Skeletal muscle tissue (tissue), 4 donors: ENCODE results near the gene TCHP. TPM values are rescaled to one million over a fixed set of nuclear protein-coding genes. Genes with fewer than 3 reads are reported as not detected.
"Not testable (repeated sequence)": the region's sequence is repeated elsewhere in the genome, so short reads cannot be mapped to it uniquely, and the experiment has no call there.

ENCODE experiments used
- H3K27ac ChIP-seq: one replicate; pipeline ENCODE4 v1.7.0; 2013; ENCODE audit warnings: mild to moderate bottlenecking, low read depth, low read length, inconsistent platforms
- H3K27me3 ChIP-seq, 3 donors: one replicate each; pipeline ENCODE4 v1.7.0; 2013; ENCODE audit warnings: low read length in 3 of 3; ENCODE audit not compliant: control insufficient read depth in 3 of 3, insufficient read depth in 3 of 3
- H3K36me3 ChIP-seq, 3 donors: one replicate each; pipeline ENCODE4 v1.7.0; 2013; ENCODE audit warnings: low read length in 3 of 3; ENCODE audit not compliant: control insufficient read depth in 3 of 3, insufficient read depth in 3 of 3
- H3K4me1 ChIP-seq, 3 donors: one replicate each; pipeline ENCODE4 v1.7.0; 2013; ENCODE audit warnings: low read length in 3 of 3, mild to moderate bottlenecking in 3 of 3; ENCODE audit not compliant: control insufficient read depth in 3 of 3, insufficient read depth in 3 of 3
- H3K4me3 ChIP-seq, 3 donors: one replicate each; pipeline ENCODE4 v1.7.0; 2013; ENCODE audit warnings: low read length in 3 of 3
- H3K9ac ChIP-seq, 3 donors: one replicate each; pipeline ENCODE4 v1.7.0; 2013; ENCODE audit warnings: low read length in 3 of 3, mild to moderate bottlenecking in 3 of 3, moderate library complexity in 2 of 3, low read depth in 1 of 3
- H3K9me3 ChIP-seq, 3 donors: one replicate each; pipeline ENCODE4 v1.7.0; 2013; ENCODE audit warnings: low read length in 3 of 3; ENCODE audit not compliant: control insufficient read depth in 3 of 3
- total RNA-seq: library from RNA; depleted of rRNA; stranded (reverse); fragments of >200 nt; gene quantifications from one replicate; pipeline ENCODE4 v1.2.3, GENCODE V29; 2014
- donor health status: Osteomylitis.

Gene TCHP
- total RNA-seq, 1 donor from 2014 or later, result 3.7 TPM

DNA sequence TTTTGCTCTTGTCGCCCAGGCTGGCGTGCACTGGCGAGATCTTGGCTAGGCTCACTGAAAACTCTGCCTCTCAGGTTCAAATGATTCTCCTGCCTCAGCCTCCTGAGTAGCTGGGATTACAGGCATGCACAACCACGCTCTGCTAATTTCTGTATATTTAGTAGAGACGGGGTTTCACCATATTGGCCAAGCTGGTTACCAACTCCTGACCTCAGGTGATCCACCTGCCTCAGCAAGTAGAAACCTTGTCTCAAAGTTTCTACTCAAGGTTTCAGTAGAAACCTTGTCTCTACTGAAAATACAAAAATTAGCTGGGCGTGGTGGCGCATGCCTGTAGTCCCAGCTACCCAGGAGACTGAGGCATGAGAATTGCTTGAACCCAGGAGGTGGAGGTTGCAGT, 8.3 kb upstream of the TCHP start:
- H3K4me1 ChIP-seq, H3K36me3 ChIP-seq, H3K4me3 ChIP-seq, H3K27ac ChIP-seq, H3K9me3 ChIP-seq, H3K27me3 ChIP-seq, H3K9ac ChIP-seq: not testable (repeated sequence)

GRCh38 chr12:109892165-109892715, 7.8 kb upstream of the TCHP start:
- H3K4me3 ChIP-seq, result no peak overlapping the region
- H3K9ac ChIP-seq, result no peak overlapping the region
- H3K9me3 ChIP-seq, result no peaks in the 10 kb centered on the region
- peaks cover 0 to 8% (median 2%) of the 10 kb centered on the region in 3 donors for H3K4me1 ChIP-seq
- H3K27me3 ChIP-seq, result peaks cover 0 to 7% (median 3%) of the 10 kb centered on the region in 3 donors
- no peaks in the 10 kb centered on the region for H3K36me3 ChIP-seq
- no peak overlapping the region for H3K27ac ChIP-seq

- H3K27me3 ChIP-seq, result peaks cover 0 to 7% (median 3%) of the 10 kb centered on the region in 3 donors
- H3K4me3 ChIP-seq, result no peak overlapping the region
- no peaks in the 10 kb centered on the region for H3K36me3 ChIP-seq
- H3K4me1 ChIP-seq, result peaks cover 0 to 8% (median 2%) of the 10 kb centered on the region in 3 donors
- H3K9me3 ChIP-seq, result no peaks in the 10 kb centered on the region
- H3K27ac ChIP-seq, result no peak overlapping the region
- H3K9ac ChIP-seq, result no peak overlapping the region
Observed at GRCh38 chr12:109892748-109893147, 7.3 kb upstream of the TCHP start.

DNA sequence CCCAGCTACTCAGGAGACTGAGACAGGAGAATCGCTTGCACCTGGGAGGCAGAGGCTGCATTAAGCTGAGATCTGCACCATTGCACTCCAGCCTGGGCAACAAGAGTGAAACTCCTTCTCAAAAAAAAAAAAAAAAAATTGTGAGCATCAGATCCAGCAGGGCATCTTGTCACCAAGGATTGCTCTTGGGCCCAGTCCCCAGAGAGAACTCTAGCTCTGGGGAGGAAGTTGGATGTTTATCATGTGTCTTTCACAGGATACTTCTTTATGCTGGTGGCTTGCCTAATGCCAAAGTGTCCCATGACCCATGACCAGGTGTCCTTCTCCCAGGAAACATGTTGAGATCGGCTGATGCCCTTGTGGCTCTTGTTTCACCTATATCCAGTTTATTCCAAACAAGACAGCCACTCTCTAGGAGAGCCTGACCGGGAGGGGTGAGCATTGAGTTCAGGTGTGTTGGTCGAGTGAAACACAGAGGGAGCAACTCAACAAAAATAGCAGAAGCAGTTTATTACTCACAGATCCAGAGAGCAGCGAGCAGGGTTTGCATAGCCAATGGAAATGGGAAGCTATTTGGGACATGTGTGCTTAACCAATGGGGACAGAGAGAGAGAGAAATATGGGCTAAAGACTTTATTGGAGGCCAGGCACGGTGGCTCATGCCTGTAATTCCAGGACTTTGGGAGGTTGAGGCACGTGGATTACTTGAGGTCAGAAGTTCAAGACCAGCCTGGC, 6.6 kb upstream of the TCHP start:
- Histone ChIP-seq H3K36me3 (no peaks in the 10 kb centered on the region), H3K9ac (no peak overlapping the region), H3K4me1 (peaks cover 0 to 8% (median 2%) of the 10 kb centered on the region in 3 donors), H3K9me3 (no peaks in the 10 kb centered on the region), H3K4me3 (no peak overlapping the region), H3K27ac (no peak overlapping the region), H3K27me3 (peaks cover 0 to 7% (median 3%) of the 10 kb centered on the region in 3 donors)

DNA sequence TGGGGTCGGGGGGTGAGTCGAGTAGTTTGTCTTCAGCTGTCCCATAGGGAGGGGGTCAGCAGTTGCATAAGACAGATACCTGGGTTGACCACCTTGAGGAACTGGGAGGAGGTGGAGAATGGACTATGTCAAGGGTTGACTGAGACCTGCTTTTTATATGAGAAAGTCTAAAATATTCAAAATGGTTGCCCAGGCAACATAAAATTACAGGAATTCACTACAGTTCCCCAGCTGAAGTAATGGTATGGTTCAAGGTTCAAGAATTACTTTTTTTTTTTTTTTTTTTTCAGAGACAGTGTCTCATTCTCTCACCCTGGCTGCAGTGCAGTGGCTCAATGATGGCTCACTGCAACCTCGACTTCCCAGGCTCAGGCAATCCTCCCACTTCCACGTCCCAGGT, 5.1 kb upstream of the TCHP start:
- no peak overlapping the region for H3K9ac ChIP-seq
- no peaks in the 10 kb centered on the region for H3K9me3 ChIP-seq
- H3K36me3 ChIP-seq, result no peaks in the 10 kb centered on the region
- H3K27ac ChIP-seq, result no peak overlapping the region
- H3K27me3 ChIP-seq, result peaks cover 0 to 7% (median 3%) of the 10 kb centered on the region in 3 donors
- H3K4me1 ChIP-seq, result peaks cover 0 to 5% (median 4%) of the 10 kb centered on the region in 3 donors
- no peak overlapping the region for H3K4me3 ChIP-seq

DNA sequence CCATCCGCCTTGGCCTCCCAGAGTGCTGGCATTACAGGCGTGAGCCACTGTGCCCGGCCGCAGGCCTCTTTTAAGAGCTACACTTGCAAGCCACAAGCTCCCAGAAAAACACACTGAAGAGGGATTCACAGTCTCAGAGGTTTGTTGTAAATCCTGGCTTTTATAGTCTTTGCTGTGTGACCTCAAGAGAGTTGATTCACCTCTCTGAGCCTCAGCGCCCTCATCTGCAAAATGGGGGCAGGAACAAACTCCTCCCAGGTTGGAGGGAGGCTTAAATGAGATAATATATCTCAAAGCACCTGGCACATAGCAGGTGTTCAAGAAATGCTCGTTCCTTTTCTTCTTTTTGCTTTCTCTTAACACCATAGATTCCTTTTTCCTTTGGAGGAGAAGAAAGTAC, 3.9 kb upstream of the TCHP start:
- H3K4me3 ChIP-seq, result no peak overlapping the region
- no peaks in the 10 kb centered on the region for H3K36me3 ChIP-seq
- no peak overlapping the region for H3K27ac ChIP-seq
- peaks cover 7 to 16% (median 11%) of the 10 kb centered on the region in 3 donors for H3K4me1 ChIP-seq
- H3K9ac ChIP-seq, result no peak overlapping the region
- no peaks in the 10 kb centered on the region for H3K9me3 ChIP-seq
- peaks cover 0 to 7% (median 3%) of the 10 kb centered on the region in 3 donors for H3K27me3 ChIP-seq

DNA sequence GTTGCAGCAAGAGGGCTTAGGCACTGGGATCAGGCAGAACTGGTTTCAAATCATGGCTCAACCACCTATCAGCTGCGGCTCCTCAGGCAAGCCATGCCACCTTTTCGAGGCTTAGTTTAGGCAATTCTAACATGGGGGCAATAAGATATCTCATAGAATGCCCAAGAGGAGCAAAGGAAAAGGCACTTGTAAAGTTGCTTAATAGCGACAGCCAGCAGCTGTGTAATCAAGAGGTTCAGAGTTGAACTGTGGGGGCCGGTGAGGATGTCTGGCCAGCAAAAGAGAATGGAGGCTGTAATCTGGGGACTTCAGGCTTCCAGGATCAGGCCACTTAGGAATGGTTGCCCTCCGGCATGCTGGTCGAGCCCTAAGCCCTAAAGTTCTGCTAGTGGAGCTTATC, 3.0 kb upstream of the TCHP start:
- H3K36me3 ChIP-seq, result no peaks in the 10 kb centered on the region
- H3K27me3 ChIP-seq, result peaks cover 0 to 7% (median 3%) of the 10 kb centered on the region in 3 donors
- peak overlapping the region in 1 of 3 donors; percentile 33 for H3K9ac ChIP-seq
- no peak overlapping the region for H3K4me3 ChIP-seq
- peaks cover 14 to 24% (median 17%) of the 10 kb centered on the region in 3 donors for H3K4me1 ChIP-seq
- no peak overlapping the region for H3K27ac ChIP-seq
- H3K9me3 ChIP-seq, result no peaks in the 10 kb centered on the region

DNA sequence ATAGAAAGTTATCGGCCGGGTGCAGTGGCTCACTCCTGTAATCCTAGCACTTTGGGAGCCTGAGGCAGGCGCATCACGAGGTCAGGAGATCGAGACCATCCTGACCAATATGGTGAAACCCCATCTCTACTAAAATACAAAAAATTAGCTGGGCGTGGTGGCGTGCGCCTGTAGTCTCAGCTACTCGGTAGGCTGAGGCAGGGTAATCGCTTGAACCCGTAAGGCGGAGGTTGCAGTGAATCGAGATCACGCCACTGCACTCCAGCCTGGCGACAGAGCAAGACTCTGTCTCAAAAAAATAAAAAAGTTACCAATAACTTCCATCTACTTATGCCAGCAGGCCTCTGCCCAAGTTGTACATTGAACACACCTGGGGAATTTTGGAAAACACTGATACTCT, 729 bp upstream of the TCHP start:
- not testable (repeated sequence) for H3K9me3 ChIP-seq, H3K27me3 ChIP-seq
- Histone ChIP-seq H3K36me3 (peaks cover 13 to 16% (median 15%) of the 10 kb centered on the region in 3 donors), H3K9ac (peak overlapping the region; percentile 87 to 91 (median 88)), H3K27ac (peak overlapping the region; percentile 77), H3K4me3 (peak overlapping the region in 1 of 3 donors; percentile 92), H3K4me1 (peaks cover 14 to 24% (median 17%) of the 10 kb centered on the region in 3 donors)

GRCh38 chr12:109900752-109901580, 892 bp downstream of the TCHP start:
- Histone ChIP-seq H3K27ac (peak overlapping the region; percentile 77), H3K4me3 (peak overlapping the region; percentile 89 to 97 (median 92)), H3K9ac (peak overlapping the region; percentile 87 to 91 (median 88)), H3K27me3 (no peaks in the 10 kb centered on the region), H3K36me3 (peaks cover 27 to 32% (median 29%) of the 10 kb centered on the region in 3 donors), H3K4me1 (peaks cover 14 to 24% (median 17%) of the 10 kb centered on the region in 3 donors), H3K9me3 (no peaks in the 10 kb centered on the region)
